ENCODE results near the gene CCNT2.
A peak's percentile ranks its signal among the peaks of the same experiment; 100 is the strongest.
"Not testable (repeated sequence)": the region's sequence is repeated elsewhere in the genome, so short reads cannot be mapped to it uniquely, and the experiment has no call there.

The CCNT2 gene

GRCh38 chr2:134918526-134919340 lies at the start of gene CCNT2:
Gene CCNT2, plus strand, starts transcription at chr2:134918822. Its CDS starts 33 bp downstream, at chr2:134918855.
- peak; percentile 96 to 100 (median 99) for DNase-seq
- intact Hi-C loops (cut with DNase I): loop anchor here (5.0 kb wide), 2 partner anchors 614 to 796 kb away; partner anchors contain the start of genes R3HDM1 and ZRANB3

DNA sequence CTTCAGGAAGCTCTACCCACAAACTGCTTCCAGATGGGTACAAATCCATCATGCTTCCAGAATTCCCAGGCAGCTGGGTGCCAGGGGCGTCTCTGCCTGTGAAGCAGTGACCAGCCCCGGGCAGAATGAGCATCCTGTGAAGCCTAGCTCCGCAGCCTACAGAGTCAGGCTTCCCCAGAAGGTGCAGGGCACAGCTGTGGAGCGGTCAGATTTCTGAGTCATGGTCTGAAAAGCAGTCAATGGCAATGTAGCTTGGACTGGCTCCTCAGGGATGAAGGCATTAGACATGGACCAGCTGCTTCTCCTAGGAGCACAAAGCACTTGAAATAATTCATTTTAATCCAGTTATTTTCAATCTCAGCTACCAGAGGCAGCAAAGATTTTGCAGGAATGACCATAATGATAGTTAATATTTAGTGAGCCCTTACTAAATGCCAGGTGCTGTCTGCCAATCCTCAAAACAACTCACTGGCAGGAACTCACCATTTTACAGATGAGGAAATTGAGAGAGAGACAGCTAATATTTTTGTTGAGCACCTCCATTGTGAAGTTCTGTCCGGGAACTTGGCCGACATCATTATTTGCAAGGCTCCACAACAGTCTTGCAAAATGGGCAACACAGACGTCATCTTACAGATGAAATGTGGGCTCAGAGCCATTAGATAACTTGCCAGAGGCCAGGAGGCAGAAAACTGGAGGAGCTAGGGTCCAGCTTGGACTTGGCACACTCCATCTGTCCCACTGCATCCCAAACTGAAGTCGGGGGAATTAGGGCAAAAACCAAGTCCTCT lies 48.5 kb upstream of the CCNT2 start:
- DNase-seq: peak in 2 of 42 donors; percentile 3 to 20
- intact Hi-C loops (cut with DNase I): no loop called here

DNA sequence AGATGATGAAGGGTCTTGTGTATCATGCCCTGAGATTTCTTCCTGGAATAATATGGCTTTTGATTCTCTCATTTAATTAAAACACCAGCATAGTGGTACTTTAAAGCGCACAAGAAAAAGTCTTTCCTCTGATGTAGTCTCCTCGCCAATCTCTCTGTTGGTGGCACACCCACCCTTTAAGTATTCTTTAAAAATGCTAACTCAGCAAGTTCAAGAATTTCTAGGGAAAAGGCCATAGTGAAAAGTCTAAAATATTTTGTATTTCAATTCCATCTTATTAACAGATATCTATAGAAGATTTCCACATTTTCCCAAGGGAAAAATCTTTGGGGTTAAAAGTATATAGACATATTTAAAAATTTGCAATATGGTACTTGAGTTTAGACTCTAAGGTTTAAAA lies 45.5 kb upstream of the CCNT2 start:
- intact Hi-C loops (cut with DNase I): no loop called here
- DNase-seq: no peak

DNA sequence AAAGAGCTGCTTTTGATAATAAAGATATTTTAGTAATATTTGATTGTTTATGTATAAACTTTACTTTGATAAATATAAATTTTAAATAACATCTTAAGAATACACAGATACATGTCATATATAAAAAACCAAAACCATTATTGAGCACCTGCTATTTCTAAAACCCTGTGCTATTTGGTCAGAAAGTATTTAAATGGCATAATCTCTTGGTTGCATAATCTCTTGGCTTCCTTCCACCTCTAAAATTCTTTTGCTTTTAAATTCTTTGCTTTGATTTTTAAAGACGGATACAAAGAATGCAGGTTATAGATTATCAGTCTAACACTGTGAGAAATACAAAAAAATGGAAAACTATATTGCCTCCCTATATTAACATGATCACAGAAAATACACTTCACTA lies 43.3 kb upstream of the CCNT2 start:
- intact Hi-C loops (cut with DNase I): no loop called here
- DNase-seq: no peak

DNA sequence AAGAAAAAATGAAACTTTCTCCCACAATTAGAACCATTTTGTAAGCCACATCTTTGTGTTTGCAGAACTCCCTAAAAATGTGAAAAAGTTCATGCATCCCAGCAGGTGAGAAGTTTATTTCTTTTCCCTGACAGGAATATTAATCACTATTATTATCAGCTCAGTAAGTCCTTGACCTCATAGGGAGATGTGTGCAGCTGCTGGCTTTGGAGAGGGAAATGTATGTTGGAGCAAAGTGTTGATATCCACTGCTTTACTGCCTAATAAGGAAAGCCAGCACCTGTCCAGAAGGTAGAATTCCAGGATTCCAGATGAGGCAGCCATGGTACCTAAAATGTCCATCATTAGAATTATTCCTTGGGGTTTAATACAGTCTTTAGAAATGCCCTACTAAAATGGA lies 35.8 kb upstream of the CCNT2 start:
- intact Hi-C loops (cut with DNase I): no loop called here
- DNase-seq: no peak

DNA sequence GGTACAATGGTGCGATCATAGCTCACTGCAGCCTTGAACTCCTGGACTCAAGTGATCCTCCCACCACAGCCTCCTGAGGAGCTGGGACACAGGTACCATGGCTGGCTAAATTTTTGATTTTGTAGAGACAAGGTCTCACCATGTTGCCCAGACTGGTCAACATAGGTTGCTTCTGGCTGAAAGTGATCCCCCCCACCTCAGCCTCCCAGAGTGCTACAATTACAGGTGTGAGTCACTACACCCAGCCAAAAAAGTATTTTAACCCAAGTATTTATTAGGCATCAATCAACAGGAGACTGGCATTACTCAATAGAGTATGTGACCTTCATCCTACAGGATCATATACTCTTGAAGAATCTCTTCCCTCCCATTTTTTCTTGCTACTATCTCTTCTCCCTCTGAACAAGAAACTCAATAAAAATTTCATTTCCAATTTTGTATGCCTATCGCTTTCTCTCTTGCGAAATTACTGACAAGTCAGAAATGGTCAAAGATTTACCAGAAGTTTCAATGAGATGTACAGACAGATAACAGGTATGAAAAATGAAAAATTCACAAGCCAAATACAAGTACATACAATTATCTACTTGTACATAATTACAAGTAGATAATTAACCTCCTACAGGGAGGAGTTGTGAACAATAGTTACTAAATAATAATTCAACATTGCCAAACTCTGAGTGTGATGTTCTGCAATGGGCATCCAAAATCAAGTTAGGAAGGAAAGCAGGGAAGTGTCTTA lies 34.9 kb upstream of the CCNT2 start:
- no peak for DNase-seq
- intact Hi-C loops (cut with DNase I): no loop called here

DNA sequence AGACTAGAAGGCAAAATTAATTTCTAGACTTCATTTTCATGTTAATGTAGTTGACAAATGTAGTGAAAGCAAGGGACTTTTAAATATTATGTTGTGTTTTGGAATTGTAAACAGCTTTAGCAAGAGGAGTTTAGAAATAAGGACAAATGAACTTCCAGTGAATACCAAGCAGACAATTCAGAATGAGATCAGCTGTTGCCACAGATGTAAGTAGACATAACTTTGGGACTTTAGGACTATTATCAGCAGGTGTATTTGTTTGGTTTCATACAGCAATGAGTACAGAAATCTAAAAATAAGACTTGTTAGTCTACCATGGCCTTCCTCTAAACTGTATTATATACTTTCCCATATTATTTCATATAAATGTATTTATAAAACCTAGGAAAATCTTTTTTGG lies 34.2 kb upstream of the CCNT2 start:
- DNase-seq: no peak
- intact Hi-C loops (cut with DNase I): no loop called here

- DNase-seq: no peak
Observed at GRCh38 chr2:134892282-134893035, 26.2 kb upstream of the CCNT2 start.

GRCh38 chr2:134897932-134898331 lies 20.7 kb upstream of the CCNT2 start:
- intact Hi-C loops (cut with DNase I): no loop called here
- no peak for DNase-seq

More at GRCh38 chr2:134892282-134893035, 26.2 kb upstream of the CCNT2 start:
- intact Hi-C loops (cut with DNase I): no loop called here

GRCh38 chr2:134899204-134899603 lies 19.4 kb upstream of the CCNT2 start:
- intact Hi-C loops (cut with DNase I): no loop called here
- DNase-seq: no peak

DNA sequence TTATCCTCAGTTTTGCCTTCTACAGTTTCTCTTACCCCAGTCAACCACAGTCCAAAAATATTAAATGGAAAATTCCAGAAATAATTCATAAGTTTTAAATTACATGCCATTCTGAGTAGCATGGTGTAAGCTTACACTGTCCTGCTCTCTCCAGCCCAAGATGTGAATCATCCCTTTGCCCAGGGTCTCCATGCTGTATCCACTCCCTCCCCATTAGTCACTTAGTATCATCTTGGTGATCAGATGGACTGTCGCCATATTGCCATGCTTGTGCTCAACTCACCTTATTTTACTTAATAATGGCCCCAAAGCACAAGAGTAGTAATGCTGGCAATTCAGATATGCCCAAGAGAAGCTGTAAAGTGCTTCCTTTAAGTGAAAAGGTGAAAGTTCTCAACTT lies 18.5 kb upstream of the CCNT2 start:
- intact Hi-C loops (cut with DNase I): loop anchor here (10.0 kb wide), 1 partner anchor 445 kb away; no protein-coding TSS in a partner anchor

GRCh38 chr2:134903701-134904100 lies 14.9 kb upstream of the CCNT2 start:
- intact Hi-C loops (cut with DNase I): loop anchor here (10.0 kb wide), 1 partner anchor 449 kb away; no protein-coding TSS in a partner anchor

More for the DNA sequence above, 18.5 kb upstream of the CCNT2 start:
- no peak for DNase-seq

DNA sequence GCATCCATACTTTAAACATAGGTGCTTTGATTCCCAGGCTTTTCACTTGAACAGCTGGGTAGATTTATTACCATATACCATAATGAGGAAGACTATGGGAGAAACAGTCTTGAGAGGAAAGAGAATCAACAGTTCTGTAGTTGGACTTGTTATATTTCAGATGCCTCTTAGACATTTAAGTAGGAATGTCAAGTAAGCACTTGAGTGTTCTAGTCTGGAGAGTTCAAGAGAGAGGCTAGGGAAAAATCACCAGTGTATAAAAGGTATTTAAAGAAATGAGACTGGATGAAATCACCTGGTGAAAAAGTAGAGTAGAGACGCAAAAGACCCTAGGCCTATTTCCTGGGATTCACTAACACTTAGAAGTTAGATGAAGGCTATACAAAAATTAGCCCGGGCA lies 13.5 kb upstream of the CCNT2 start:
- DNase-seq: no peak
- intact Hi-C loops (cut with DNase I): loop anchor here (10.0 kb wide), 1 partner anchor 450 kb away; no protein-coding TSS in a partner anchor

More at GRCh38 chr2:134903701-134904100, 14.9 kb upstream of the CCNT2 start:
- DNase-seq: not testable (repeated sequence)

GRCh38 chr2:134906726-134907125 lies 11.9 kb upstream of the CCNT2 start:
- DNase-seq: no peak
- intact Hi-C loops (cut with DNase I): loop anchor here (10.0 kb wide), 1 partner anchor 452 kb away; no protein-coding TSS in a partner anchor

GRCh38 chr2:134907441-134908116 lies 11.0 kb upstream of the CCNT2 start:
- intact Hi-C loops (cut with DNase I): loop anchor here (10.0 kb wide), 1 partner anchor 453 kb away; no protein-coding TSS in a partner anchor
- DNase-seq: not testable (repeated sequence)

- DNase-seq: no peak
- intact Hi-C loops (cut with DNase I): no loop called here
Observed at GRCh38 chr2:134910763-134911399, 7.7 kb upstream of the CCNT2 start.

DNA sequence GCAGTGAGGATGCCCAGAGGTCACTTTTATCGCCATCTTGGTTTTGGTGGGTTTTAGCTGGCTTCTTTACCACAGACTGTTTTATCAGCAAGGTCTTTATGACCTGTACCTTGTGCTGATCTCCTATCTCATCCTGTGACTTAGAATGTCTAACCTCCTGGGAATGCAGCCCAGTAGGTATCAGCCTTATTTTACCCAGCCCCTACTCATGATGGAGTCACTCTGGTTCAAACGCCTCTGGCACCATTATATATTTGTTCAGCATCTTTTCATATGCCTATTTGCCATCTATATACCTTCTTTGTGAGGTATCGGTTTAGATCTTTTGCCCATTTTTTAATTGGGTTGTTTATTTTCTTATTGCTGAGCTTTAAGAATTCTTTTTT lies 7.2 kb upstream of the CCNT2 start:
- intact Hi-C loops (cut with DNase I): no loop called here

More for the DNA sequence above, 7.2 kb upstream of the CCNT2 start:
- DNase-seq: no peak

Data from head of caudate nucleus (tissue), 42 donors.